ENCODE data around the gene LAPTM5.
A peak's percentile ranks its signal among the peaks of the same experiment; 100 is the strongest.

The LAPTM5 gene

GRCh38 chr1:30759718-30760281, 2.2 kb upstream of the LAPTM5 start:
- FAIRE-seq, result peak; percentile 97
- no peak for DNase-seq (ENCODE audit: extremely low spot score, insufficient read length, low read depth)

- FAIRE-seq (peak; percentile 93), DNase-seq (ENCODE audit: extremely low spot score, insufficient read length, low read depth) (no peak)
These were observed 1.3 kb upstream of the LAPTM5 start for GRCh38 chr1:30758785-30759380.

DNA sequence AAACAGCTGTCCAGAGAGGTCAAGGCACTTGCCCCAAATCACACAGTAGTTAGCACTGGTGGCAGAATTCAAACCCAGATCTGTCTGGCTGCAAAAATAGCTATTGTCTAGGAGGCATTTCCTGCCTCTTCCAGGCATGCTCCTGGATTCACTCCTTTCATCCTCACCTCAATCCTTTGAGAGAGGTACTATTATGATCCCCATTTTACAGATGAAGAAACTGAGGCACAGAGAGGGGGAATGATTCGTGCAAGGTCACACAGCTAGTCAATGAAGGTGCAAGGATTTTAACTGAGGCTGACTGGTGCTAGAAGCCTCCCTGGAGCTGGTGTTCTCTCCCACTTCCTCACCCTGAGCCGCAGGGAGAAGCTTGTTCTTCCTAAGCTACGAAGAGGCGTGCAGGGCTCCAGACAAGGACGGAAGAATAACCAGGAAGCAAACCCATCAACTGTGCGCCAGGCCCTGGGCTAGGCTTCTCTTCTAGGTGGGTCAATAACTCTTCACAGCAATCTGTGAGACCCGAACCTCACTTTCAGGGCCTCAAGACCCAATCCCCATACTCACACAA, 631 bp upstream of the LAPTM5 start:
- DNase-seq (ENCODE audit: extremely low spot score, insufficient read length, low read depth) (no peak), FAIRE-seq (no peak)

DNA sequence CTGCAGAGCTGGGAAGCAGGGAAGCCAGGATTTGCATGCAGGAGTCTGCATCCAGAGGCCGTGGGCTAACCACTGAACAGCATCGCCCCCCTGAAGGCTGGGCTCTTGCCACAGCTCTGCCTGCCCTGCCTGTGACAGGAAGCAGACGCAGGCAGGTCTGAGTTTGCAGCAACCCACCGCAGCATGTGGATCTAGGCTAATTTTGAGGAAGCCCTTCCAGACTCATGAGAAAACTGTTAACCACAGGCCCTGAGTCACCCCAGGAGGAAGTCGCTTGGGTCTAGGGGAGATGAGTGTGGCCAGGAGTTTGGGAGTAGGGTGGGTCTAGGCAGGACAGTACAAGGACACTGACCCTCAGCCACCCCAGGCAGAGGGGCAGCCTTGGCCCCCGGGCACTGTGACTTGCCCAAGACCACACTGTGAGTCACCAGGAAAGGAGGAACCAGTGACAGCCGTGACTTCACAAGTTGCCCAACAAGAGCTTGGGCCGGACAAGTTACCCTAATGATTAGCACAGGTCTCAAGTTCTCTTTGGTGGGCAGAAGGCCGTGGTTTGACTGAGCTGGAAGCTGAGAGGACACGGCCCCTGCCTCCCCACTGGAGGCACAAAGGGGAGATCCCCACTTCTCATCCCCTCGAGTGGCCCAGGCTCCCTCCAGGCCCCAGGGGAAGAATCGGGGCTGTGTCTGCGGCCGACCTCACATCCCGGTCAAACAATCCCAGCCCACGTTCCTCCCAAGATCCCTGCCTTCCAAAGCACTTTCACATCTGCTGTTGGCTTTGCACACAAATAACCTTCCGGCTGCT, 826 bp downstream of the LAPTM5 start:
- no peak for DNase-seq (ENCODE audit: extremely low spot score, insufficient read length, low read depth)
- FAIRE-seq, result peak; percentile 98

DNA sequence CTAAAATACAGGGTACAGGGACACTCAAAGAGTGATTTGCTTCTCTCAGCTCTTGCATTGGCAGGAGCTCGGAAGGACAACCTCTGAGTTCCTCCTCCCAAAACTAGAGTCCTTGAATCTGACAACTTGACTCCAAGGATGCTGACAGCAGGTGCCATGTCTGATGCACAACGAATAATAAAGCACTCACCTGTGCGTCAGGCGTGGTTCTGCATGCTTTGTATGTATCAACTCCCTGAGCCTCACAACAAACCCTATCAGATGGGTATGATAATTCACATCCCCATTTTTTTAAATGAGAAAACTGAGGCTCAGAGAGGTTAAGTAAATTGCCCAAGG, 1.4 kb downstream of the LAPTM5 start:
- DNase-seq (ENCODE audit: extremely low spot score, insufficient read length, low read depth) (no peak), FAIRE-seq (no peak)

- FAIRE-seq (peak; percentile 63), DNase-seq (ENCODE audit: extremely low spot score, insufficient read length, low read depth) (no peak)
These were observed 1.8 kb downstream of the LAPTM5 start for GRCh38 chr1:30755746-30756145.

DNA sequence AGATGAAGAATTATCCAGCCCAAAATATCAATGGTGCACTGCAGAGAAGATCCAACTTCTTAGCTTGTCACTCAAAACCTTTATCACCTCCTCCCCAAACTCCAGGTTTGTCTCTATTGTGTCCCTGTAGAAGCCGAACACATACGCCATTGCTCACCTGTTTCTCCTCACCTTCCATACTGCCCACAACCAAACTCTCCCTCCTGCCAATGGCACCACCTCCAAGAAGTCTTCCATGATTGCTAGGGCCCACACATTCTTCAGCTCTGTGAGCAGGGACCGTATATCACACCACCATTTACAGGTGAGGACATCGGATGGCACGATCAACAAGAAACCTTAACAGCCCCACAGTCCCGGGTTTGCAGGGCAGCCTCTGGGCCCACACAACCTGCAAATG, 2.2 kb downstream of the LAPTM5 start:
- no peak for FAIRE-seq
- no peak for DNase-seq (ENCODE audit: extremely low spot score, insufficient read length, low read depth)

GRCh38 chr1:30754684-30755171, 2.8 kb downstream of the LAPTM5 start:
- DNase-seq (ENCODE audit: extremely low spot score, insufficient read length, low read depth) (no peak), FAIRE-seq (peak; percentile 99)

GRCh38 chr1:30753660-30754123, 3.9 kb downstream of the LAPTM5 start:
- no peak for FAIRE-seq
- DNase-seq (ENCODE audit: extremely low spot score, insufficient read length, low read depth), result no peak

GRCh38 chr1:30753118-30753517, 4.5 kb downstream of the LAPTM5 start:
- no peak for DNase-seq (ENCODE audit: extremely low spot score, insufficient read length, low read depth)
- FAIRE-seq, result no peak

DNA sequence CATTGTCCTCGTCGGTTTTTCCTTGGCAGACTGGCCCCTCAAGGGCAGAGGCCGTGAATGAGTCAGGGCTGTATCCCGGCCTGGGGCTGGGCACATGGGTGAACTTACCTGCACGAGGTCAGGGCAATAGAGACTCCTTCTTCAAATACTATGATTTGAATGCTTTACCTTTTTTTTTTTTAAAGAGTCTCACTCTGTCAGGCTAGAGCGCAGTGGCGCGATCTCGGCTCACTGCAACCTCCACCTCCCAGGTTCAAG, 5.0 kb downstream of the LAPTM5 start:
- FAIRE-seq (peak; percentile 62), DNase-seq (ENCODE audit: extremely low spot score, insufficient read length, low read depth) (no peak)

DNA sequence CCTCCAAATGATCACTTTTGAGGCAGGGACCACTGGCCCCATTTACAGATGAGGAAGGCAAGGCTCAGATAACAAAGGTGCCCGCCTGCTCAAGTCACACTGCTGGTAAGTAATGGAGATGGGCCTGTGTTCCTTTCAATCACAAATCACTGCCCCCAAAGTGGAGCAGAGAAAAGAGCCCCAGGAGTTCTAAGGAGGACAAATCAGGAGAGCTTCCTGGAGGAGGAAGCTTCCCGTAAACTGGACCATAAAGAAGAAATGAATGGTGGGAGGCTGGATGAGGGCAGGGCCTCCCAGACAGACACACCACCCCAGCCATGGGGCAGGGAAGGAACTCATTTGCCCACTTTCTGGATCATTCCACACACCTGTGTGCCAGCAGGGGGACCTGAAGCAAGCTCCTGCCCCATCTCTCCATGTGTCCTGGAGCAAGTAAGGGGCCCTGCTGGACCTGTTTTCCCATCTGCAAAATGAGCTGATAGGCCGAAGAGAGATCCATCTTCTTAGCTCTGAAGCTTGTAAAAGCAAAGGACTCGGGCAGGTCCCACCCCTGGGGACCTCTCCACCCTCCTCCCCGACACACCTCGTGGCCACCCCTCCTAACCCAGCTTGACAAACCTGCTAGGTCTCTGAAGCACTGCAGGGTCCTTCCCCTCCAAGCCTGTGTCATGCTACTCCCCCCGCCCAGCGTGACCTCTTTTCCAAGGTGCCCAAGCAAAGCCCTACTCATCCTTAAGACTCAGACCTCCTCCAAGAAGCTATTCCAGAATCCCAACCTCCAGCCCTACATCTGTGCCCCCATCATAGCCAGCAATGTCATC, 5.5 kb downstream of the LAPTM5 start:
- DNase-seq (ENCODE audit: extremely low spot score, insufficient read length, low read depth) (no peak), FAIRE-seq (no peak)

- FAIRE-seq (peak; percentile 94), DNase-seq (ENCODE audit: extremely low spot score, insufficient read length, low read depth) (no peak)
These were observed 6.8 kb downstream of the LAPTM5 start for GRCh38 chr1:30750731-30751291.

- no peak for DNase-seq (ENCODE audit: extremely low spot score, insufficient read length, low read depth)
- no peak for FAIRE-seq
These were observed 7.6 kb downstream of the LAPTM5 start for GRCh38 chr1:30749691-30750583.

GRCh38 chr1:30748699-30749401, 8.7 kb downstream of the LAPTM5 start:
- FAIRE-seq, result no peak
- no peak for DNase-seq (ENCODE audit: extremely low spot score, insufficient read length, low read depth)

DNA sequence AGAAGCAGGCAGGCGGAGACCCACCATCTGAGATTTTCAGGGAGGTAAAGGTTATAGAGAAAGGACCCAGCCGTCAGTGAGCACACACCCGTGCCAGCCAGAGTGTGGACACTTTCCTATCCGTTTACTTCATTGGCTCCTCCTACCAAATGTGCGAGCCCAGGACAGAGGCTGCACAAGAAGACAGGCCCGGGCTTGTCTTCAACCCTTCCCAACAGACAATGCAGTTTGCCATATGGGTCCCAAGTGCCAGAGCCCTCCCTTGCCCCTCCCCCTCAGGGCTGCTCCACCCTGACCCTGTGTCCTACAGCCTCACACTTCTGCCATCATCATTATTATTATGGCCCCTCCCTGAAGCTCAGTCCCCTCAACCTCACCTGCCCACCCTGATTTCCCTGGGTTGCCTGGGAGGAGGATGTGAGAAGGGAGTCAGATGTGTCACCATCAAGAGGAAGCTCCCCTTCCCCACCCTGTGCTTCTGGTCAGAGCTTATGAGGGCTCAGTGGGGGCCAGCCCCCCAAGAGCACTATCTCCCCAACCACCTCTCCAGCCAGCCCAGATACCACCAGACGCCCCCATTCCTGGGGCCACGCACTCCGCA, 9.4 kb downstream of the LAPTM5 start:
- DNase-seq (ENCODE audit: extremely low spot score, insufficient read length, low read depth) (no peak), FAIRE-seq (peak; percentile 94)

- FAIRE-seq (no peak), DNase-seq (ENCODE audit: extremely low spot score, insufficient read length, low read depth) (no peak)
These were observed 10.3 kb downstream of the LAPTM5 start for GRCh38 chr1:30747033-30748008.
